ENCODE measurements around the gene HYCC2. TPM values are rescaled to one million over a fixed set of nuclear protein-coding genes. Genes with fewer than 3 reads are reported as not detected.
A peak's percentile ranks its signal among the peaks of the same experiment; 100 is the strongest.
"Not testable (repeated sequence)": the region's sequence is repeated elsewhere in the genome, so short reads cannot be mapped to it uniquely, and the experiment has no call there.

Gene HYCC2
- total RNA-seq (ENCODE audit: insufficient read depth, low replicate concordance), result 29.9 TPM

DNA sequence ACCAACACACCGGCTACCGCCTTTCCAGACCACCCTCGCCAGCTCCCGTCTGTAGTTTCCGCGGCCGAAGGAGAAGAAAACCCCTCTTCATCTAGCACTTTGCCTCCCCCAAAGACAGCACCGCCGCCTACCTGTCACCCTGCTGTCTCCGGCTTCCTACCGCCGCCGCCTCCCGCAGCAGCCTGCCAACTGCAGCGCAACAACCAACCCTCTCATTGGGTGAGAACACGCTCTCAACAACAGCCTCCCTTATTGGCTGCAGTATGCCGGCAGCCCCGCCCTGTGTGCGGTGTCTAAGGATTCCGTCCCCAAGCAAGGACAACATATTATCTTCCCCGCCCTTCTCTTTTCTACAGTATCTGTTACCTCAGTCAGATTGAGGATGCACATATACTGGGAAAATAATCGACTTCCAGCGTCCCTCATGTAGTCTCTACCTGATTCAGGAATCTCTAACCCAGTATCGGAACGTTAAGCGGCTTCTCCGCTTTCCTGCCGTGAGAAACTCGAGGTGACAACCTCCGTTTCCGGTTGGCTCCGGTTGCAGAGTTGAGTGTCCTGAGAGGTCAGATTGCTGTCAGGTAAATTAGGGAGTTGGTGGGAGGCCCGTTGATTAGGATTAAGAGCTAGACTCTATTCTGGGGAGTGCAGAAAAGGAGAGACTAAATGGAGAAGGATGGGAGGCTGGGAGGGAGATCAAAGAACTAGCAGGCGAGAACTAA is at the start of gene HYCC2, which contains the start of gene NDUFB3:
HYCC2 (minus strand) TSS at position 193 of the 722 bp plus-strand sequence. CDS start 47,662 bp downstream, outside the sequence.
NDUFB3 (plus strand) TSS at position 523 of the 722 bp plus-strand sequence. CDS start 6,882 bp downstream, outside the sequence.
- DNase-seq (ENCODE audit: low spot score), result peak; percentile 96

DNA sequence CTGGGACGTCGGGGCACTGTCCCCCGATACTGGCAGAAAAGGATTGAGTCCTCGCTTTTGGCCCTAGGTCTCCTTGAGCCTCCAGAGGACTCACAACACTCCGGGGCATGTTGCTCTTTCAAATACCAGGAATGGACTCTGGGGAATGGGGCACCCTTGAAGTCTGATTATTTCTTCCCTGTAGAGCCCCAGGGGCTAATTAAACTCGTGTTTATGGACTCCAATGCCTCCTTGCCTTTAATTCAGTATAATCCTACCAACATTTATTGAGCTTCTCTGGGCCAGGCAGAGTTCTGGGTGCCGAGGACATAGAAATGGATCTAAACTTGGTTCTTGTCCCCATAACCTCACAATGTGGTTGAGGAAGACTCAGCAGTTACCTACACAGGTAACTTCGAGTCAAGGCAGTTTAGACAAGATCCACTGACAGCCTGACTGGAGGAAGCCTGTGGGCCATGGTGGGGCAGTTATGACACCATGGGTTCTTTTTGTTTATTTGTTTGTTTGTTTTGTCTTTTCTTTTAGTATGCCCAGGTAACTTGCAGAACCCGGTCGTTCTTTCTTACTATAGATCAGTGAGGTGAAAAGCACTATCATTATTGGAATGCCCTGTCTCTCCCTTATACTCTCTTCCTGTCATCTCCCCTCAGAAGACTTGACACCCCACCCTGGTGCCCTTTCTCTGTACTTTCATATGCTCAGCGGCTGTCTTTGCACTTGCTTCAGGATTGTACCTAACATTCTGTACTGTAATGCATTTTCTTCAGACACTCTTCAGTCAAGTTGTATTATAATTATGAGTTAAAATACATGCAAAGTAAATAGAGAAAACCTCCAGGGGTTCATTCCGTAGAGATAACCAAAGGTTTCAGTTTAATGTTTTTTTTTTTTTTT is 47.7 kb upstream of the HYCC2 start:
- DNase-seq (ENCODE audit: low spot score), result peak; percentile 40

DNA sequence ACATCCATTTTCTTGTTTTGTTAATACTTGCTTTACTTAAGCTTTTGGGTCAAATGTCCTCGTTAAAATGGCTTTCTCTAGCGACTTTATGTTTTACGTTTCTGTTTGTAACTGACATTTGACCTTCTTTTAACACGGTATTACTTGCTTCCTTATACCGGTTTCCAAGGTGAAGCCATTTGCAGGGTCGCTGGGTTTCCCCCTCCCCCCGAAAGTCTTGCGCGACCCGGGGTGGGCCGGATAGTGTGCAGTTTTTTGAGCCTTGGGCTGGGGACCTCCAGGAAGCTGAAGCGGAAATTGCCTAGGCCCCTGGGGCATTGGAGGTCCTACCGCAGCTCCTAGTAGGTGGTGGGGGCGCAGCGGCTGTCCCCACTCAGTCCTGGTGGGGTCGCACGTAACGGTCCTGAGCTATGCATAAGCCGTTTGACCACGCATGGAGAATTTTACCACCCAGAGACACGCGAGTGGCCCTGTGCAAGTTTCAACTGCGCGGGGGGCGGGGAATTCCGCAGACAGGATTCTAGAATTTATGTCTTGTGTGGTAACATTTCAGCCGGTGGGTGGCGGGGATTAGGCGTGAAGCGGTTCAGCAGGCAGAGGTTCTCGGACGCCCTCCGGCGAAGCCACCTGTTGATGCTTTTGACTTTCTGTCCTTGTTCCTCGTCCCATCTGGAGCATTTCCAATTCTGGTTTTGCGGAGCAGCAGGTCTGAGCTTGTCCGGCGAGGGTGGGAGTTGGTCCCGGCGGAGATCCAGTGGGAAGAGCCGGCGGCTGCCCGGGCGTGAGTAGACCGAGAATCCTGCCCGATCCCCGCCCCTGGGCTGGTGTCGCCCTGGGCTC is 46.9 kb upstream of the HYCC2 start:
- peak; percentile 82 for DNase-seq (ENCODE audit: low spot score)

DNA sequence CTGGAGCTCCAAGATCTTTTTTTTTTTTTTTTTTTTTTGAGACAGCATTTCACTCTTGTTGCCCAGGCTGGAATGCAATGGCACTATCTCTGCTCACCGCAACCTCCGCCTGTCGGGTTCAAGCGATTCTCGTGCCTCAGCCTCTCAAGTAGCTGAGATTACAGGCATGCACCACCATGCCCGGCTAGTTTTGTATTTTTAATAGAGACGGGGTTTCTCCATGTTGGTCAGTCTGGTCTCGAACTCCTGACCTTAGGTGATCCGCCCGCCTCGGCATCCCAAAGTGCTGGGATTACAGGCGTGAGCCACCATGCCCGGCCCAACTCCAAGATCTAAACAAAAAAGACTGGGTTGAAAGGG is 46.2 kb upstream of the HYCC2 start:
- not testable (repeated sequence) for DNase-seq (ENCODE audit: low spot score)

DNA sequence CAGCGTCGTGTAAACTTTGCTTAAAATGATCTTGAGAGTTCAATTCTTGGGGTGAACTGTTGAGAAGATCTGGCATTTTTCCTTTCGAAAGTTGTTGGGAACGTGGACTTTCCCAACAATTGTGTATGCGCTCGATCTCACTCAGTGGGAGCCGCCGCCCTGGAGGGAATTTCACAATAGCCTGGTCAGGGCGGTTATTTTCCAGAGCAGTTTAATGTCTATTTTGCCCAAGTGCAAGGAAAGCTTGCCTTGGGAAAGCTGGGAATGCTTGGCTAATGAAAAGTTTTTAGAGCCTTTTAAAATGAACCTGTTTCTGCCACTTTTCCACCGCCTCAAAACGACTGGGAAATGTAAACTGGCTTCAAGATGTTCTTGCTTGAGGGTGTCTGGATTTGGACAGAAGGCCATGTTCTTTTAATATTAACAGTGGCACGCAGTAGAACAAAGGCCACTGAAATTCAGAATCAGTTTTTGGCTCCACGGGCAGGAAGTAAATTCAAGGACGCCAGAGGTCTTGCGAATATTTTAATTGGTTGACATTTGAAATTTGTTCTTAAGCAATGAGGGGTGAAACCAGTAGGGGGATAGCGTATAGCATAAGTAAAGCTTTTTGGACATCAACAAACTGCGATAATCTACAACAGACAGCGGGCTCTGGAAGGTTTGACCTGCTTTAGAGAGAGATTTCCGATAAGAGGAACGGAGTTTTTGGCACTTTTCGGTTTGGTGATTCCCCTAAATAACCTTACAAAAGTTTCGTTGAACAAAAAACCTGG is 45.7 kb upstream of the HYCC2 start:
- peak; percentile 68 for DNase-seq (ENCODE audit: low spot score)

DNA sequence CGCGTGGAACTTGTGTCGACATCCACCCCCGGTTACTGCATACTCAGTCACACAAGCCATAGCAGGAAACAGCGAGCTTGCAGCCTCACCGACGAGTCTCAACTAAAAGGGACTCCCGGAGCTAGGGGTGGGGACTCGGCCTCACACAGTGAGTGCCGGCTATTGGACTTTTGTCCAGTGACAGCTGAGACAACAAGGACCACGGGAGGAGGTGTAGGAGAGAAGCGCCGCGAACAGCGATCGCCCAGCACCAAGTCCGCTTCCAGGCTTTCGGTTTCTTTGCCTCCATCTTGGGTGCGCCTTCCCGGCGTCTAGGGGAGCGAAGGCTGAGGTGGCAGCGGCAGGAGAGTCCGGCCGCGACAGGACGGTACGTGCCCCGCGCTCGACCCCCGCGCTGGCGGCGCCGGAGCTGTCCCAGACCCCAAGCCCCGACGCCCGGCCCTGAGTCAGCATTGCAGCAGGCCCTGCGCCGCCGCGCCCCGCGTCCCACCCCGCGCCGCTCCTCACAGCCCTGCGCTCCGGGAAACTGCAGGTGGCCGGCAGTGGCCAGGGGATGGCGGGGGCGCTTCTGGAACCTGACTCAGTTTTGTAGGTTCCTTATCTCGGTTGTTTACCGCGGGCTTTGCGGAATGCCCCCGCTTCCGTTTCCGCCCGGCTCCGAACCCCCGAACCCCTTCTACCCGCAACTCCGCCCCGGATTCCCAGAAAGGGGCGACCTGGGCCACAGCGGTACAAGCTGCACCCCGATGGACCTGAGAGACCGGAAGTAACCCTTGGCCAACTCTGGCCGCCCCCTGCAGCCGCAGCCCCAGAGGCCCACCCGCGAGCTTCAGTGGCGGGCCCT is 44.9 kb upstream of the HYCC2 start, which contains the start of gene CFLAR:
CFLAR (plus strand) TSS at position 50 of the 844 bp plus-strand sequence. CDS start 13,702 bp downstream, outside the sequence.
- DNase-seq (ENCODE audit: low spot score), result peak; percentile 76

DNA sequence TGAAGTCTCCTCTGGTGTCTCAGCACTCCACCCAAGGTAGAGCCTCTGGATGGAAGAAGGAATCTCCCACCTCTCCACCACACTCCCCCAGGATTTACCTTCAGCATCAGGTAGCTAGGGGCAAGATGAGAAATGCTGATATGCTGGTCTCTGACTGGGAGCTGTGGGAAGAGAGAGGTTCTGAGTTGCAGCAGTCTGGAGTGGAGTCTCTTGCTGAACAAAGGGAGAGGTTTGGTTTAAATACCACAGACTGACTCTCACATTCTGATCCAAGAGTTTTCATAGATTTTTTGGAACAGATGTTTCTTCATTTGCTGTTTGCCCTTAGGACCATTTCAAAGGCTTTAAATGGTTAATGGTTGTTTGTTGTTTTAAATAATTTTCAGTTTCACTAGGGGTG is 43.4 kb upstream of the HYCC2 start:
- DNase-seq (ENCODE audit: low spot score), result no peak

DNA sequence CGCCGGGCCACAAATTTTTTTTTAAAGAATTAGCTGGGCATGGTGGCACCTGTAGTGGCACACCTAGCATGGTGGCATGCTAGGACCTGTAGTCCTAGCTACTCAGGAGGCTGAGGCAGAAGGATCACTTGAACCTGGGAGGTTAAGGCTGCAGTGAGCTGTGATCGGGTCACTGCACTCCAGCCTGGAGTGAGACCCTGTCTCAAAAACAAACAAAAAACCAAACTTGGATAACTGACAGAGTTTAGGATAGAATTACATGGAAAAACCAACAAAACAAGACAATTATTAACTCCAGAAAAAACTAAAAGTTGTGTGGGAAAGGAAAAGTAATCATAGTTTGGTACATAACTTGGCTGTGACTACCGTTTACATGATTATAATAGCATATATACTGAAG is 42.9 kb upstream of the HYCC2 start:
- DNase-seq (ENCODE audit: low spot score), result no peak

DNA sequence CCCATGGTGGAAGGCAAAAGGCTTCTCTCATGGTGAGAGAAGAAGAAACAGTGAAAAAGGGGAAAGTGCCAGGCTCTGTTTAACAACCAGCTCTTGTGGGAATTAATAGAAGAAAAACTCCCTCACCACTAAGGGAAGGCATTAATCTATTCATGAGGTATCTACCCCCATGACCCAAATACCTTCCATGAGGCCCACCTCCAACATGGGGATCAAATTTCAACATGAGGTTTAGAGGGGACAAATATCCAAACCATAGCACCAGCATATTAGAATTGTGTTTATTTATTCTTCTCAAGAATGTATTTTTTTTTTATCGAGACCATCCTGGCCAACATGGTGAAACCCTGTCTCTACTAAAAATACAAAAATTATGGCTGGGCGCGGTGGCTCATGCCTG is 39.6 kb upstream of the HYCC2 start:
- DNase-seq (ENCODE audit: low spot score), result no peak

DNA sequence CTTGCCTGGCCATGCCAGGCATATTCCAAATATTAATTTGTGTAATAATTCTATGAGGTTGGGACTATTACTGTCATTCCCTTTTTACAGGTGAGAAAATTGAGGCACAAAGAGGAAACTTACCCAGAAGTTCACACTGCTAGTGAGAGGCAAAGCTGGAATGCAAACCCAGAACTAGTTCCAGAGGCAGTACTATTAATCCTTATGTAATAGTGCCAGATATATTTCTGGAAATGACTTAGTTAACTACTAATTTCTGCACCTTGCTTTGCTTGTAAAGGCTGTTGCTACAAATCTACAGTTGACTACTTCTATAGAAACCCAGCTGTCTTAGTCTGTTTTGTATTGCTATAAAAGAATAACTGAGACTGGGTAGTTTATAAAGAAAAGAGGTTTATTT is 39.1 kb upstream of the HYCC2 start:
- no peak for DNase-seq (ENCODE audit: low spot score)

DNA sequence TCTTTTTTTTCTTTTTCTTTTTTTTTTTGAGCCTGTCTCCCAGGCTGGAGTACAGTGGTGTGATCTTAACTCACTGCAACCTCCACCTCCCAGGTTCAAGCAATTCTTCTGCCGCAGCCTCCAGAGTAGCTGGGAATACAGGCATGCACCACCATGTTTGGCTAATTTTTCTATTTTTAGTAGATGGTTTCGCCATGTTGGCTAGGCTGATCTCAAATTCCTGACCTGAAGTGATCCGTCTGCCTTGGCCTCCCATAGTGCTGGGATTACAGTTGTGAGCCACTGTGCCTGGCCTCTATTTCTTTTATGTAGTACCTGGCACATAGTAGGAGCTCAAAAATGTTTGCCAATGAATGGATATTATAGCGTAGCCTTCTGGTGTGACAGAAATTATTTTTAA is 37.7 kb upstream of the HYCC2 start:
- DNase-seq (ENCODE audit: low spot score), result no peak

DNA sequence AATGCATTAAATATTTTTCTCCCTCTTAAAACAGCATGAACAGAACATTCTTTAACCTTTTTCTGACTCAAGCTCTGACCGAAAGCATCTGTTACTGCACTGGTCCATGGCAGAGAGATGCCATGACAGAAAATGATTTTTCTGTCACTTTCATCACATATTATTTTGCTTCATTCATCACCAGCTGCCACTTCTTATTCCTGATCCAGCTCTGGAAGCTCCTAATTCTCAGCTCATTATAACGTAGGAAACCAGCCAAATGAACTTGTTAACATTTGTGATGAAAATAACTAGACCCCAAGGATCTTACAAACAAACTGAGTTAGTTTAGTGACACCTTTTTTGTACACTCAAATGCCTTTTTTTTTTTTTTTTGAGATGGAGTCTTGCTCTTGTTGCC is 36.9 kb upstream of the HYCC2 start:
- no peak for DNase-seq (ENCODE audit: low spot score)

DNA sequence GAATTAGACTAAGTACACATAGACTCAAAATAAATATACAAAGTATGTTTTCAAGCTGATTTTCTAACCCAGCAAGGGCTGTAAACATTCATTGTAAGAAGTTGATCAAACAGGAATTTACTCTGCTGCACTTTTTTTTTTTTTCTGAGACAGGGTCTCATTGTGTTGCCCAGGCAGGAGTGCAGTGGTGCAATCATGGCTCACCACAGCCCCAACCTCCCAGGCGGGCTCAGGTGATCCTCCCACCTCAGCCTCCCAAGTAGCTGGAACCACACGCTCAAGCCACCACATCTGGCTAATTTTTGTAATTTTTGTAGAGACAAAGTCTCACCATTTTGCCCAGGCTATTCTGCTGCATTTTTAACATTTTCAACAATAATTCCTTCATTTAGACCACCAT is 36.2 kb upstream of the HYCC2 start:
- DNase-seq (ENCODE audit: low spot score), result no peak

DNA sequence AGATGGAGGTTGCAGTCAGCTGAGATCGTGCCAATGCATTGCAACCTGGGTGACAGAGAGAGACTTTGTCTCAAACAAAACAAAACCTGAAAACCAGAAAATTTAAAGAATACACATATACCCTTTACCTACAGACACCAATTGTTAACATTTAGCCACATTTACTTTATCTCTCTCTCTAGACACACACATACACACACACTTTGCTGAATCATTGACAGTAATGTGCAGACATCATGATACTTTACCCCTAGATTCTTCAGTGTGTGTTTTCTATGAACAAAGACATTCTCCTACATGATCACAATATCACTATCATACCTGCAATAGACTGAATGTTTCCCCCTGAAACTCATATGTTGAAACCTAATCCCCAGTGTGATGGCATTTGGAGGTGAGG is 34.3 kb upstream of the HYCC2 start:
- no peak for DNase-seq (ENCODE audit: low spot score)

DNA sequence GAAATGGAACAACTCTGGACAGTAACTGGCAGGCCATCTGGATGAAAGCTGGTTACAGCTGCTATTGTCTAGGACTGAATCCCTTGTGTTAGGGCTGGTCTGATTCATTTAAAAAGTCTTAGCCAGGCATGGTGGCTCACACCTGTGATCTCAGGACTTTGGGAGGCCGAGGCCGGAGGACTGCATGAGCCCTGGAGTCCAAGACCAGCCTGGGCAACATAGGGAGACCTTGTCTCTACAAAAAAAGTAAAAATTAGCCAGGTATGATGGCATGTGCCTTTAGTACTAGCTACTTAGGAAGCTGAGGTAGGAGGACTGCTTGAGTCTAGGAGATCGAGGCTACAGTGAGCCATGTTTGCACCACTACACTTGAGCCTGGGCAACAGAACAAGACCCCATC is 29.0 kb upstream of the HYCC2 start:
- DNase-seq (ENCODE audit: low spot score), result no peak

DNA sequence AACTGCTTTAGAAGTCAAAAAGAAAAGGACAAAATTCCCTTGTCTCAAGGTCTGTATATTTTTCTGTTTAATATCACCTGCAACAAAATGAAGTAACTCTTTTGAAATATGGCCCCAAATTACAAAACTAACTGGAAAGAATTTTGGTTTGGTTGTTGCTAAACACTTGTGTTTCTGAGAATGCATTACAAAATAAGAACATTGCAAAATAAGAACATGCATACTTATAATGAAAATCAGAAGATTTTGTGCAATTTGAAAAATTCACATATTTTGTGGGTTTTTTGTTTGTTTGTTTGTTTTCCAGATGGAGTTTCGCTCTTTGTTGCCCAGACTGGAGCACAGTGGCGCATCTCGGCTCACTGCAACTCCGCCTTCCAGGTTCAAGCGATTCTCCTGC is 22.1 kb upstream of the HYCC2 start:
- no peak for DNase-seq (ENCODE audit: low spot score)

DNA sequence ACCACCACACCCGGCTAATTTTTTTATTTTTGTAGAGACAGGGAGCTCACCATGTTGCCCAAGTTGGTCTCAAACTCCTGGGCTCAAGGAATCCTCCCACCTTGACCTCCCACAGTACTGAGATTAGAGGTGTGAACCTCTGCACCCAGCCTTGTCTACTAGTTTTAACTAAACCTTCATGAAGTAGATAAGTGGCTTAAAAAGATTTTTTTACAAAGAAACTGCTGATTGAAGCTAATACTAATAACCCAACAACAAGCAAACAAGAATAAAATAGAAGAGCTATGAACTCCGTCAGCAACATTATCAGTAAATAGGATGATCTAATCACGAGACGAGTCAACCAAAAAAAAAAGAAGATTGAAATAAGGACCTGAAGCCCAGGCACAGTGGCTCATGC is 19.1 kb upstream of the HYCC2 start:
- no peak for DNase-seq (ENCODE audit: low spot score)

DNA sequence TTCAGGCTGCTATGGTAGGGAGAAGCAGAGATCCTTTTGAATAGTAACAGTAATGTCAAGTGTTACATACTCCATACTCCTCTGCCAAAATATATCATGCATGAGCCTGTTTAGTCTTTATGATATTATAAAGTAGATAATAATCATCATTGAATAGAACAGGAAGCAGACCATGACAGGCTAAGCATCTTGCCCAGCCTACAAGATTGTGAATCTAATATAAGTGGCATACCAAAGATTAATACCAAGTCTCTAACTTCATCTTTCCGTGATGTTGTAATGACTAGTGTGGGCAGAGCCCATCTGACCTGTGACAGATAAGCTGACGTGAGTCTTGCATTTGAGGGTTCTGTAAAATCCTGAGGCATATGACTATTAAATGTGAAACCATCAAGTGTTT is 13.4 kb upstream of the HYCC2 start:
- no peak for DNase-seq (ENCODE audit: low spot score)

DNA sequence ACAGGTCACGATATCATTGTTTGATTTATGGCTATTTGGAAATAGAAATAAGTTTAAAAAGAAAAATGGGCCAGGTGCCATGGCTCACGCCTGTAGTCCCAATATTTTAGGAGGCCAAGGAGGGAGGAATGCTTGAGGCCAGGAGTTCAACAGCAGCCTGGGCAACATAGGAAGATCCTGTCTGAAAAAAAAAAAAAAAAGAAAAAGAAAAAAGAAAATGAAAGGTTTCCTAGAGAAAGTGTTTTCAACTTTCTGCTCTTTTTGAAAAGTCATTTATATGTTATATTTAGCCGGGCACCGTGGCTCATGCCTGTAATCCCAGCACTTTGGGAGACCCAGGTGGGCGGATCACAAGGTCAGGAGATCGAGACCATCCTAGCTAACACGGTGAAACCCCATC is 3.5 kb upstream of the HYCC2 start:
- no peak for DNase-seq (ENCODE audit: low spot score)

DNA sequence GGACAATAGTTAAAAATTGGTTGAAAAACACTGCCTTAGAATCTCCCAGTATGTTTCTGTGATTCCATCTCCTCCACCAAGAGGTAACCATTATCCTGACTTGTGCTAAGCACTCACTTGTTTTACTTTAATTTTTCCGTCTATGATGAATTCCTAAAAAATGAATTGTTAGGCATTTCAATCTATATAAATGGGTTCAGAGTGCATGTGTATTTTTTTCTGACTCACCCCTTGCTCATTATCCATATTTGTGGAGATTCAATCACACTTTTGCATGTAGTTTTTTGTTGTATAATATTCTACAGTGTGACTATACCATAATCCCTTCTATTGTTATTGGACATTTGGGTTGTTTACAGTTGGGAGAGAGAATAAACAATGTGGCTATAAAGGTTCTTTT is 1.6 kb upstream of the HYCC2 start:
- no peak for DNase-seq (ENCODE audit: low spot score)

All from umbilical cord (tissue), 2 donors.